Calu3 (cell line): ENCODE measurements around the gene DUSP28. TPM values are rescaled to one million over a fixed set of nuclear protein-coding genes. Genes with fewer than 3 reads are reported as not detected.

Experiments
- BruUV-seq: library from RNA; stranded (reverse); fragments of 400-500 nt; replicated peaks from 2 replicates; lab custom pipeline; 2021; lab: Mats Ljungman, UMichigan
- CTCF ChIA-PET: fragments of 300-600 bp; sonication (Branson Sonifier 250); formaldehyde crosslinking; loops from one replicate; lab custom pipeline; 2022; ENCODE audit warnings: antibody characterized with exemption; lab: Charles Lee
- DNase-seq: peaks from one replicate; pipeline ENCODE4 v3.0.0; 2022
- H3K27ac Mint-ChIP-seq: one replicate; pipeline ENCODE4 v1.8.0; 2022; ENCODE audit warnings: mixed read lengths; ENCODE audit not compliant: unreplicated experiment
- H3K27me3 Mint-ChIP-seq: one replicate; pipeline ENCODE4 v1.8.0; 2022; ENCODE audit warnings: mixed read lengths; ENCODE audit not compliant: unreplicated experiment
- H3K36me3 Mint-ChIP-seq: one replicate; pipeline ENCODE4 v1.8.0; 2022; ENCODE audit warnings: mild to moderate bottlenecking, moderate library complexity, mixed read lengths; ENCODE audit not compliant: insufficient read depth, unreplicated experiment
- H3K4me1 Mint-ChIP-seq: one replicate; pipeline ENCODE4 v1.8.0; 2022; ENCODE audit warnings: mild to moderate bottlenecking, low read depth, mixed read lengths; ENCODE audit not compliant: unreplicated experiment
- H3K4me3 Mint-ChIP-seq: one replicate; pipeline ENCODE4 v1.8.0; 2022; ENCODE audit warnings: mild to moderate bottlenecking, low read depth, moderate library complexity, mixed read lengths; ENCODE audit not compliant: unreplicated experiment
- H3K9me3 Mint-ChIP-seq: one replicate; pipeline ENCODE4 v1.8.0; 2022; ENCODE audit warnings: low read depth, mixed read lengths; ENCODE audit not compliant: unreplicated experiment
- CTCF ChIP-seq: fragments of 200-600 bp; IDR thresholded peaks from one replicate; pipeline ENCODE4 v1.8.0; 2022; ENCODE audit warnings: antibody characterized with exemption; ENCODE audit not compliant: unreplicated experiment
- intact Hi-C: fragments of 100-400 bp; cut with micrococcal nuclease; formaldehyde crosslinking; loops from one replicate; pipeline ENCODE4 v1.10.0; 2022; ENCODE audit not compliant: unreplicated experiment
- total RNA-seq: library from RNA; stranded (reverse); gene quantifications from 2 replicates; pipeline ENCODE4 v1.2.3, GENCODE V29; 2022

Gene DUSP28
- total RNA-seq, 1 experiment from 2014 or later = 8.5 TPM

GRCh38 chr2:240604291-240604938, 44.3 kb downstream of the DUSP28 start:
- no peaks in the 10 kb centered on the region for H3K27me3 Mint-ChIP-seq
- intact Hi-C loops = loop anchor here (10.0 kb wide), 1 partner anchor 100 kb away; no protein-coding TSS in a partner anchor
- H3K9me3 Mint-ChIP-seq = no peaks in the 10 kb centered on the region
- BruUV-seq = no TSS peak
- H3K4me1 Mint-ChIP-seq = peaks cover 45% of the 10 kb centered on the region
- peak; percentile 94 for DNase-seq
- CTCF ChIA-PET = interaction anchor here (0.7 to 3.0 kb wide), 7 partner anchors 17 to 135 kb away, joined by 3 to 10 read pairs (median 5); partner anchors contain the start of gene CAPN10
- peak overlapping the region; percentile 75 for H3K27ac Mint-ChIP-seq
- TF ChIP-seq CTCF = peak; percentile 80
- H3K36me3 Mint-ChIP-seq = peaks cover 28% of the 10 kb centered on the region
- peak overlapping the region; percentile 70 for H3K4me3 Mint-ChIP-seq

- no peaks in the 10 kb centered on the region for H3K27me3 Mint-ChIP-seq
- peaks cover 46% of the 10 kb centered on the region for H3K4me1 Mint-ChIP-seq
- no peak for TF ChIP-seq CTCF
- intact Hi-C loops = loop anchor here (10.0 kb wide), 1 partner anchor 100 kb away; no protein-coding TSS in a partner anchor
- peak; percentile 73 for DNase-seq
- CTCF ChIA-PET = interaction anchor here (0.8 to 3.0 kb wide), 7 partner anchors 16 to 135 kb away, joined by 3 to 10 read pairs (median 5); partner anchors contain the start of gene CAPN10
- BruUV-seq = no TSS peak
- peak overlapping the region; percentile 75 for H3K27ac Mint-ChIP-seq
- peak overlapping the region; percentile 70 for H3K4me3 Mint-ChIP-seq
- H3K9me3 Mint-ChIP-seq = no peaks in the 10 kb centered on the region
- H3K36me3 Mint-ChIP-seq = peaks cover 28% of the 10 kb centered on the region
These were observed 45.0 kb downstream of the DUSP28 start for GRCh38 chr2:240604939-240605716.

- intact Hi-C loops = loop anchor here (10.0 kb wide), 1 partner anchor 99 kb away; no protein-coding TSS in a partner anchor
- no peak for DNase-seq
- Mint-ChIP-seq H3K27ac (peak overlapping the region; percentile 75), H3K36me3 (peaks cover 28% of the 10 kb centered on the region), H3K4me3 (peak overlapping the region; percentile 70), H3K4me1 (peaks cover 46% of the 10 kb centered on the region), H3K27me3 (no peaks in the 10 kb centered on the region), H3K9me3 (no peaks in the 10 kb centered on the region)
- TF ChIP-seq CTCF = no peak
- CTCF ChIA-PET = interaction anchor here (1.4 to 3.0 kb wide), 2 partner anchors 17 to 26 kb away, joined by 3 to 10 read pairs; no protein-coding TSS in a partner anchor
- no TSS peak for BruUV-seq
These were observed 45.9 kb downstream of the DUSP28 start for GRCh38 chr2:240605867-240606743.
